Nephron progenitor cell (in vitro differentiated cells): Measurements from ENCODE around the gene HSDL1.

Experiments used
- DNase-seq: peaks from one replicate; pipeline ENCODE4 v3.0.0; 2021
- H3K27ac Mint-ChIP-seq: 2 replicates; pipeline ENCODE4 v1.8.0; 2021; ENCODE audit warnings: mild to moderate bottlenecking, moderate library complexity, mixed read lengths
- H3K27me3 Mint-ChIP-seq: 2 replicates; pipeline ENCODE4 v1.8.0; 2021; ENCODE audit warnings: mild to moderate bottlenecking, low read depth, mixed read lengths; ENCODE audit not compliant: poor library complexity
- H3K36me3 Mint-ChIP-seq: 2 replicates; pipeline ENCODE4 v1.8.0; 2021; ENCODE audit warnings: low read depth, mixed read lengths
- H3K4me1 Mint-ChIP-seq: 2 replicates; pipeline ENCODE4 v1.8.0; 2021; ENCODE audit warnings: mixed read lengths
- H3K4me3 Mint-ChIP-seq: 2 replicates; pipeline ENCODE4 v1.8.0; 2021; ENCODE audit warnings: mild to moderate bottlenecking, moderate library complexity, mixed read lengths
- H3K9me3 Mint-ChIP-seq: 2 replicates; pipeline ENCODE4 v1.8.0; 2021; ENCODE audit warnings: mild to moderate bottlenecking, moderate library complexity, mixed read lengths
- CTCF ChIP-seq: fragments of 200-600 bp; sonication (generic); IDR thresholded peaks from 2 replicates; pipeline ENCODE4 v1.5.0; 2021; ENCODE audit warnings: antibody characterized with exemption

Gene HSDL1

GRCh38 chr16:84105301-84105815 is 39.6 kb downstream of the HSDL1 start:
- peak; percentile 18 for DNase-seq
- peaks cover 5% of the 10 kb centered on the region for H3K36me3 Mint-ChIP-seq
- no peak overlapping the region for H3K4me3 Mint-ChIP-seq

GRCh38 chr16:84104231-84104630 is 40.7 kb downstream of the HSDL1 start:
- no peak overlapping the region for H3K27ac Mint-ChIP-seq
- H3K4me3 Mint-ChIP-seq = no peak overlapping the region
- H3K9me3 Mint-ChIP-seq = no peaks in the 10 kb centered on the region
- H3K4me1 Mint-ChIP-seq = peaks cover 25% of the 10 kb centered on the region
- TF ChIP-seq CTCF = no peak
- no peaks in the 10 kb centered on the region for H3K27me3 Mint-ChIP-seq
- peaks cover 11% of the 10 kb centered on the region for H3K36me3 Mint-ChIP-seq
- DNase-seq = no peak

More at GRCh38 chr16:84105301-84105815, 39.6 kb downstream of the HSDL1 start:
- TF ChIP-seq CTCF = no peak
- peaks cover 25% of the 10 kb centered on the region for H3K4me1 Mint-ChIP-seq
- peak overlapping the region; percentile 66 for H3K27ac Mint-ChIP-seq
- H3K9me3 Mint-ChIP-seq = no peaks in the 10 kb centered on the region
- no peaks in the 10 kb centered on the region for H3K27me3 Mint-ChIP-seq

GRCh38 chr16:84103678-84104077 is 41.3 kb downstream of the HSDL1 start:
- Mint-ChIP-seq H3K27me3 (no peaks in the 10 kb centered on the region), H3K9me3 (no peaks in the 10 kb centered on the region), H3K4me3 (no peak overlapping the region), H3K27ac (no peak overlapping the region), H3K4me1 (peaks cover 25% of the 10 kb centered on the region), H3K36me3 (peaks cover 12% of the 10 kb centered on the region)
- no peak for TF ChIP-seq CTCF
- DNase-seq = no peak

GRCh38 chr16:84098939-84099338 is 46.0 kb downstream of the HSDL1 start:
- DNase-seq = no peak
- no peaks in the 10 kb centered on the region for H3K9me3 Mint-ChIP-seq
- peak overlapping the region; percentile 40 for H3K27ac Mint-ChIP-seq
- H3K4me3 Mint-ChIP-seq = no peak overlapping the region
- H3K36me3 Mint-ChIP-seq = peaks cover 35% of the 10 kb centered on the region
- TF ChIP-seq CTCF = no peak
- H3K4me1 Mint-ChIP-seq = peaks cover 5% of the 10 kb centered on the region
- H3K27me3 Mint-ChIP-seq = no peaks in the 10 kb centered on the region

- H3K27me3 Mint-ChIP-seq = no peaks in the 10 kb centered on the region
- H3K36me3 Mint-ChIP-seq = peaks cover 53% of the 10 kb centered on the region
- no peak overlapping the region for H3K4me3 Mint-ChIP-seq
- TF ChIP-seq CTCF = no peak
- no peak overlapping the region for H3K27ac Mint-ChIP-seq
- no peaks in the 10 kb centered on the region for H3K4me1 Mint-ChIP-seq
- no peaks in the 10 kb centered on the region for H3K9me3 Mint-ChIP-seq
- DNase-seq = no peak
These were observed 48.5 kb downstream of the HSDL1 start for GRCh38 chr16:84096447-84097005.

- H3K27ac Mint-ChIP-seq = no peak overlapping the region
- no peak for DNase-seq
- no peaks in the 10 kb centered on the region for H3K9me3 Mint-ChIP-seq
- no peaks in the 10 kb centered on the region for H3K27me3 Mint-ChIP-seq
- H3K36me3 Mint-ChIP-seq = peaks cover 62% of the 10 kb centered on the region
- no peak for TF ChIP-seq CTCF
- no peaks in the 10 kb centered on the region for H3K4me1 Mint-ChIP-seq
- H3K4me3 Mint-ChIP-seq = no peak overlapping the region
These were observed 49.5 kb downstream of the HSDL1 start for GRCh38 chr16:84095466-84095865.
